AG09319 (cell line): Measurements from ENCODE around the gene ADCK2.
"Not testable (repeated sequence)": the region's sequence is repeated elsewhere in the genome, so short reads cannot be mapped to it uniquely, and the experiment has no call there.

Experiments used
- DNase-seq: peaks from one replicate; pipeline ENCODE4 v3.0.0-alpha.2; 2010; ENCODE audit warnings: low read depth; ENCODE audit errors: extremely low read depth
- TF ChIP-seq, protein P1 (sequence below): IDR thresholded peaks from 2 replicates; pipeline ENCODE4 v1.5.1; 2011; ENCODE audit warnings: low read depth, mild to moderate bottlenecking, inconsistent platforms, low read length, moderate library complexity

The ADCK2 gene, protein sequence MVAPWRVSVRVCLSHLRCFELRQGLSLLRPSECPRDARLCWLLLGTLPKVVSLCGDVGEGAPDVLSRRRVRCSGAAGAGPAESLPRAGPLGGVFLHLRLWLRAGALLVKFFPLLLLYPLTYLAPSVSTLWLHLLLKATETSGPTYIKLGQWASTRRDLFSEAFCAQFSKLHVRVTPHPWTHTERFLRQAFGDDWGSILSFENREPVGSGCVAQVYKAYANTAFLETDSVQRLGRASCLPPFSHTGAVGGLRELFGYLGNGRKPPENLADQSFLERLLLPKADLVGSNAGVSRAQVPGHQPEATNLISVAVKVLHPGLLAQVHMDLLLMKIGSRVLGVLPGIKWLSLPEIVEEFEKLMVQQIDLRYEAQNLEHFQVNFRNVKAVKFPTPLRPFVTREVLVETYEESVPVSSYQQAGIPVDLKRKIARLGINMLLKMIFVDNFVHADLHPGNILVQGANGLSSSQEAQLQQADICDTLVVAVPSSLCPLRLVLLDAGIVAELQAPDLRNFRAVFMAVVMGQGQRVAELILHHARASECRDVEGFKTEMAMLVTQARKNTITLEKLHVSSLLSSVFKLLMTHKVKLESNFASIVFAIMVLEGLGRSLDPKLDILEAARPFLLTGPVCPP

DNA sequence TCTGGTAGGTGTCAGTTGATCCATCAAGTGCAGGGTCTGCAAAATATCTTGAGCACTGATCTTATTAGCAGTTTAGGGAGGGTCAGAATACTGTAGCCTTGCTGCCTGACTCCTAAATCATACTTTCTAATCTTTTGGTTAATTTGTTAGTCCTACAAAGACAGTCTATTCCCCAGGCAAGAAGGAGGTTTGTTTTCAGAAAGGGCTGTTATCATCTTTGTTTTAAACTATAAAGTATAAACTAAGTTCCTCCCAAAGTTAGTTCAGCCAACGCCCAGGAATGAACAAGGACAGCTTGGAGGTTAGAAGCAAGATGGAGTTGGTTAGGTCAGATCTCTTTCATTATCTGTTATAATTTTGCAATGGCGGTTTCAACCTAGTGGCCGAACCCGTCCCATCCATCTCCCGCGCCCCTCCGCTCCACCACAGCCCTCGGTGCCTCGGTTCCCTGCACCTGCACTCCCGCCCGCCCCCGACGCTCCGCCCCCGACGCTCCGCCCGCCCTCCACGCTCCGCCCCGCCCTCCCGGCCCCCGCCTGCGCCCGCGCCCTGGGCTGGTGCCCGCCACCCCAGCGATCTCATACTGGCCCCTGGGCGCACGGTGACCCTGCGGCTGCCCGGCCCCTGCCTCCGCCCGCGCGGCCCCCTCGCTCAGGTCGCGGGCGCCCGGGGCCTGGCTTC lies at the start of gene ADCK2:
ADCK2 (plus strand) TSS at position 564 of the 681 bp plus-strand sequence. CDS start 386 bp downstream, outside the sequence.
- TF ChIP-seq, protein P1, sequence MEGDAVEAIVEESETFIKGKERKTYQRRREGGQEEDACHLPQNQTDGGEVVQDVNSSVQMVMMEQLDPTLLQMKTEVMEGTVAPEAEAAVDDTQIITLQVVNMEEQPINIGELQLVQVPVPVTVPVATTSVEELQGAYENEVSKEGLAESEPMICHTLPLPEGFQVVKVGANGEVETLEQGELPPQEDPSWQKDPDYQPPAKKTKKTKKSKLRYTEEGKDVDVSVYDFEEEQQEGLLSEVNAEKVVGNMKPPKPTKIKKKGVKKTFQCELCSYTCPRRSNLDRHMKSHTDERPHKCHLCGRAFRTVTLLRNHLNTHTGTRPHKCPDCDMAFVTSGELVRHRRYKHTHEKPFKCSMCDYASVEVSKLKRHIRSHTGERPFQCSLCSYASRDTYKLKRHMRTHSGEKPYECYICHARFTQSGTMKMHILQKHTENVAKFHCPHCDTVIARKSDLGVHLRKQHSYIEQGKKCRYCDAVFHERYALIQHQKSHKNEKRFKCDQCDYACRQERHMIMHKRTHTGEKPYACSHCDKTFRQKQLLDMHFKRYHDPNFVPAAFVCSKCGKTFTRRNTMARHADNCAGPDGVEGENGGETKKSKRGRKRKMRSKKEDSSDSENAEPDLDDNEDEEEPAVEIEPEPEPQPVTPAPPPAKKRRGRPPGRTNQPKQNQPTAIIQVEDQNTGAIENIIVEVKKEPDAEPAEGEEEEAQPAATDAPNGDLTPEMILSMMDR: no peak
- no peak for DNase-seq

DNA sequence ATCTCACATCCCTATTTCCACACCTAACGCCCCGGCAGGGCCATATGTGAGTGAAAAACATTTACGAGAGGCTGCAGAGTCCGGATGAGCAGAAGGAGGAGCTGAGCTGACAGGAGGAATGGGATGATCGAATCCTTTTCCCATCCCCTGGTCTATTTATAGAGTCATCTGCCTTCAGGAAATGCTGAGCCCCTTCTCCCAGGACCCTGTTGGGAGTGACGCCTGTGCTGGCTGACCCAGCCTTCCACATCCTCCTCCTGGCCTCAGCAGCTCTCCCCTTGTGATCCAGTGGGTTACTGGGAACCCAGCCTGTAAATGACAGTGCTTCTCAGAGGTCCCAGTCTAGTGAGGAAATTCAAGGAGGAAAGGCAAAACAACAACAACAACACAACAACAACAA lies 48.8 kb upstream of the ADCK2 start:
- DNase-seq: no peak

DNA sequence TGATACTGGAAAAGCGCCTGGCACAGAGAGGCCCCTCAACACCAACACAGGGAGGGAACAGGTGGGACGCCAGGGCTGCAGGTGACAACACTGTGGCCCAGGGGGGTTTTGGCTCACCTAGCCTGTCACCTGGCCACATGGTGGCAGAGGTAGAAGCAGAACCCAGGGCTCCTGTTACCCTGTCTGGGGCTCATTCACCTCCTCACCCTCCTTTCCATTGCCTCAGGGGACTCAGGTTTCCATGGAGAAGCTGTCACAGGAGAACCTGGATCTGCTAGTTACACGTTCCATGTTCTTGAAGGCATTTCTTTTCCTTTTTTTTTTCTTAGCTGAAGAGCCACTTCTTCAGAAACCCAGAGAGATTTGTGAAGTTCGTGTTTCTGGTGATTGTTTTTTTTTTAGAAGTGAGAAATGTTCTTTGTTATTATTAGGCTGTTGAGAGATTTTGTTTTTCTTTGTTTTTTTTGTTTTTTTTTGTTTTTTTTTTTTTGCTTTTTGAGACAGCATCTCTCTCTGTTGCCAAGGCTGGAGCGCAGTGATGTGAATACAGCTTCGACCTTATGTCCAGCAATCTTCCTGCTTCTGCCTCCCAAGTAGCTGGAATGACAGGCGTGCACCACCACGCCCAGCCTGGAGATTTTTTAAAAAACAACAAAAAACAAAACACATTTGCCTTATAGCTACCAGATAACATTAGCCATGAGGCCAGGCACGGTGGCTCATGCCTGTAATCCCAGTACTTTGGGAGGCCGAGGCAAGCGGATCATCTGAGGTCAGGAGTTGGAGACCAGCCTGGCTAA lies 48.2 kb upstream of the ADCK2 start:
- TF ChIP-seq, protein P1: no peak
- no peak for DNase-seq

More for the DNA sequence above, 48.8 kb upstream of the ADCK2 start:
- TF ChIP-seq, protein P1: no peak

DNA sequence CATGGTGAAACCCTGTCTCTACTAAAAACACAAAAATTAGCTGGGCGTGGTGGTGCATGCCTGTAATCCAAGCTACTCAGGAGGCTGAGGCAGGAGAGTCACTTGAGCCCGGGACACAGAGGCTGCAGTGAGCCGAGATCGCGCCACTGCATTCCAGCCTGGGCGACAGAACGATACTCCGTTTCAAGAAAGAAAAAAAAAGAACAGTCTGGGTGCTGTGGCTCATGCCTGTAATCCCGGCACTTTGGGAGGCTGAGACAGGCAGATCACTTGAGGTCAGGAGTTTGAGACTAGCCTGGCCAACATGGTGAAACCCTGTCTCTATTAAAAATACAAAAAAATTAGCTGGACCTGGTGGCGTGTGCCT lies 47.6 kb upstream of the ADCK2 start:
- not testable (repeated sequence) for DNase-seq

DNA sequence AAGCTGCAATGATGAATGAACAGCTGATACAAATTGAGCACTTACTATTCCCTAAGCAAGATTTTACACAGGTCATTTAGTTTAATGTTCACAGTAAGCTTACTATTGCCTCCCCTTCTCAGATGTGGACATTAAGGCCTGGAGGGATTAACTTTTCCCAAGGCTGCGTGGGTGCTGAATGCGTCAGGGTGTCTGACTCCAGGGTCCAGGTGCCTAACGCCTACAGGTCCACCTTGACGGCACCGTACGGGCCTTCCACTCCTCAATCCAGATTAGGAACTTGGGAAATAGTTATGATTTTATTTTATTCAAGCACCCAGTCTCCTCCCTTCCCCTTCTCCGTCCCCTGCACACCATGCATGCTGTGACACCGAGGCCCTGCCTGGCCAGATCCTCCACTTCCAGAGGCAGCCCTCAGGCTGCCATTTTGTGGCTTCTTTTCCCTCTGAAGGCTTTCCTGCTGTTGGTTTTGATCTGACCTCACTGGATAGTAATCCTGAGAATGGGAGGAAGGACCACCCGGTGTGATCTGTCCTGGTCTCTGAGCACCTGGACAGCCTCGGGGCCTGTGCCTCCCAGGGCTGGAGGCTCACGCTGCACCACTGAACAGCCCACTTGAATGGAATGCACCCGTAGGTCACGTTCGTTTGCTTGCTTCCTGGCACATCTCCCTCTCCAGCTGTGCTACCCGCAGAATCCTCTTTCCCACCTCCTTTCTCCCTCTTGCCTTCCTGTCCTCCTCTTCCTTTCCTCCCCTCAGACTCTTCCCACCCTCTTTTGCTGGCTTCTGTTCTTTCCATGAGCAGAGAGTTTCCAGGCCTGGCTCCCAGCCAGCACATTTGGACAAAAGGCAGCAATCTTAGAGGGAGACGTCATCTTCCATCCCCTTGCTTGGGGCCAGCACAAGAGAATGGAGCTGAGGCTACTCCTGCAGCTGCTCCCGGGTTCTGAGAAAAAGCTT lies 46.6 kb upstream of the ADCK2 start:
- TF ChIP-seq, protein P1: no peak
- peak; percentile 80 for DNase-seq

DNA sequence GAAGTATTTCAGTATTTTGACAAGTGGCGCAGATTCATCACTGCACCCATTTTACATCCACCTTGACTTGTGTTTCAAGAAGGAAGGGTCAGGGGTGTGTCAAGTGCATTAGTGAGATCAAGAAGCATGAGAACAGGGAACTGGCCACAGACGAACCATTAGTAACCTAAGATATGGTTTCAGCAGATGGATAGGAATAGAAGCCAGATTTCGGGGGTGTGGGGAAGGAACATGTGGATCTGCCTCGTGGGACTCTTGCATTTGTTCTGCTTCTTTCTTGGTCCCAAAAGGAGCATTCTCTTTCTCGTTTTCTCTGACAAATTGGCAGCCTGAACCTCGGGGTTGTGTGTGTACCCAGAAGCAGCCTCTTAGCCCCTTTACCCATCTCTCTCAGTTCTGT lies 41.7 kb upstream of the ADCK2 start:
- TF ChIP-seq, protein P1: no peak
- no peak for DNase-seq

DNA sequence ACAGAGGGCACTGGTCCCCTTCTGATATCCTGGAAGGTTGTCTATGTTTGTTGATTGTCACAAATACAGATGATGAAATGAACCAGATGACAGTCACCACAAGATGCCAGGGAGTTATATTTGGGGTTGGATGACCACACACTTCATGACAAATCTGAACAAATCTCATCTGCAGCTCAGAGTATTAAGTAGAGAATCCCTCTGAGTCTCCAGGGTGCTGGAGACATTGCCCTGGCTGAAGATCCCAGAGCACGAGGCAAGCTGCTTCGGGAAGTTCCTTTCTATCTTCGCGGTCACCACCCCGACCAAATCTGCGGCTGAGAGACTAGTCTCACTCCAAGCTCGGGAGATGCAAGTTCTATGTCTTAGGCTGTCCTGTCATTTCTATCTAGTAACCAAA lies 41.1 kb upstream of the ADCK2 start:
- DNase-seq: no peak
- TF ChIP-seq, protein P1: no peak
